Breast epithelium (tissue), 3 donors: ENCODE results near the gene PGAM5.

Experiments
- POLR2A ChIP-seq: fragments of 450-650 bp; IDR thresholded peaks from one replicate; pipeline ENCODE4 v1.6.1; 2016; ENCODE audit warnings: antibody characterized with exemption, mild to moderate bottlenecking, moderate library complexity
- TF ChIP-seq, protein P1 (sequence below), 3 donors: fragments of 450-650 bp; IDR thresholded peaks; one replicate each; pipeline ENCODE4 v1.5.1; 2016 to 2017; ENCODE audit warnings: antibody characterized with exemption in 3 of 3, mild to moderate bottlenecking in 3 of 3, moderate library complexity in 3 of 3

- TF ChIP-seq, protein P1, sequence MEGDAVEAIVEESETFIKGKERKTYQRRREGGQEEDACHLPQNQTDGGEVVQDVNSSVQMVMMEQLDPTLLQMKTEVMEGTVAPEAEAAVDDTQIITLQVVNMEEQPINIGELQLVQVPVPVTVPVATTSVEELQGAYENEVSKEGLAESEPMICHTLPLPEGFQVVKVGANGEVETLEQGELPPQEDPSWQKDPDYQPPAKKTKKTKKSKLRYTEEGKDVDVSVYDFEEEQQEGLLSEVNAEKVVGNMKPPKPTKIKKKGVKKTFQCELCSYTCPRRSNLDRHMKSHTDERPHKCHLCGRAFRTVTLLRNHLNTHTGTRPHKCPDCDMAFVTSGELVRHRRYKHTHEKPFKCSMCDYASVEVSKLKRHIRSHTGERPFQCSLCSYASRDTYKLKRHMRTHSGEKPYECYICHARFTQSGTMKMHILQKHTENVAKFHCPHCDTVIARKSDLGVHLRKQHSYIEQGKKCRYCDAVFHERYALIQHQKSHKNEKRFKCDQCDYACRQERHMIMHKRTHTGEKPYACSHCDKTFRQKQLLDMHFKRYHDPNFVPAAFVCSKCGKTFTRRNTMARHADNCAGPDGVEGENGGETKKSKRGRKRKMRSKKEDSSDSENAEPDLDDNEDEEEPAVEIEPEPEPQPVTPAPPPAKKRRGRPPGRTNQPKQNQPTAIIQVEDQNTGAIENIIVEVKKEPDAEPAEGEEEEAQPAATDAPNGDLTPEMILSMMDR (IDR thresholded peaks at IDR 0.05): no peak
- TF ChIP-seq POLR2A: no peak
These were observed 41.3 kb upstream of the PGAM5 start for GRCh38 chr12:132669166-132669879.
